Neural crest cell (in vitro differentiated cells): ENCODE measurements around the gene ATG2A. TPM values are rescaled to one million over a fixed set of nuclear protein-coding genes. Genes with fewer than 3 reads are reported as not detected.

Source experiments
- DNase-seq: peaks from one replicate; pipeline ENCODE4 v3.0.0; 2021; ENCODE audit warnings: low read depth, mixed read lengths, low spot score
- H3K27ac Mint-ChIP-seq: one replicate; pipeline ENCODE4 v1.8.0; 2021; ENCODE audit warnings: mild to moderate bottlenecking, mixed read lengths; ENCODE audit not compliant: unreplicated experiment
- H3K27me3 Mint-ChIP-seq: 2 replicates; pipeline ENCODE4 v1.8.0; 2021; ENCODE audit warnings: low read depth, mild to moderate bottlenecking, mixed read lengths
- H3K36me3 Mint-ChIP-seq: 2 replicates; pipeline ENCODE4 v1.8.0; 2021; ENCODE audit warnings: low read depth, mild to moderate bottlenecking, mixed read lengths
- H3K4me1 Mint-ChIP-seq: 2 replicates; pipeline ENCODE4 v1.8.0; 2021; ENCODE audit warnings: mixed read lengths
- H3K4me3 Mint-ChIP-seq: one replicate; pipeline ENCODE4 v1.8.0; 2021; ENCODE audit warnings: mild to moderate bottlenecking, mixed read lengths
- H3K9me3 Mint-ChIP-seq: 2 replicates; pipeline ENCODE4 v1.8.0; 2021; ENCODE audit warnings: mixed read lengths
- total RNA-seq: library from RNA; stranded (reverse); gene quantifications from 2 replicates; pipeline ENCODE4 v1.2.1, GENCODE V29; 2021
- TF ChIP-seq, protein P1 (sequence below): fragments of 200-600 bp; sonication (generic); conservative IDR thresholded peaks from 2 replicates; pipeline ENCODE4 v1.5.0; 2021; ENCODE audit warnings: antibody characterized with exemption, mild to moderate bottlenecking

ATG2A gene
- total RNA-seq, 1 donor from 2014 or later = 24.8 TPM

DNA sequence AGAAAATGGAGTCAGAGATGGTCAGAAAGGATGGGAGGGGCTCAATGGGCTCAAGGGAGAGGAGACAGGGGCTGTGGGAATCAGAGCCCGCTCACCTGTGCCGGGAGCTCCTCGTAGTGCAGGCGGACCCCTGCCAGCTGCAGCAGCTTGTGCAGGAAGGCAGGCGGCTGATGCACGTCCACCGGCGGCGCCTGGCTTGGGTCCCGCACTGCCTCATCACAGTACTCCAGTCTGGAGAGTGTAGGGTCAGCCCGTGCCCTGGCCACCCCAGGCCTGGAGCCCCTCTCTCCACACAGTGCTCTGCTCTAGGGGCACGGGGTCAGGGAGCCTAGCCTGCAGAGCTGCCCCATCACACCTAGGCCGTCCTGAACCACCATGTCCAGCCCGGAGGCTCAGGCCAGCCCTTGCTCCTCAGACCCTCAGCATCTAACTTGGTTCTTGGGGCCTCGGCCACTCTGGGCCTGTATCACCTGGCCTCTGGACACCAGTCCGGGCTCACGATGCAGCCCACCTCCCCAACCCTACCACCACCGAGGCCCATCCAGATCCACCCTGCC is 3.8 kb downstream of the ATG2A start:
- Mint-ChIP-seq H3K4me1 (peaks cover 24% of the 10 kb centered on the region), H3K4me3 (no peak overlapping the region), H3K27ac (no peak overlapping the region), H3K36me3 (no peaks in the 10 kb centered on the region), H3K9me3 (no peaks in the 10 kb centered on the region), H3K27me3 (no peaks in the 10 kb centered on the region)
- TF ChIP-seq, protein P1, sequence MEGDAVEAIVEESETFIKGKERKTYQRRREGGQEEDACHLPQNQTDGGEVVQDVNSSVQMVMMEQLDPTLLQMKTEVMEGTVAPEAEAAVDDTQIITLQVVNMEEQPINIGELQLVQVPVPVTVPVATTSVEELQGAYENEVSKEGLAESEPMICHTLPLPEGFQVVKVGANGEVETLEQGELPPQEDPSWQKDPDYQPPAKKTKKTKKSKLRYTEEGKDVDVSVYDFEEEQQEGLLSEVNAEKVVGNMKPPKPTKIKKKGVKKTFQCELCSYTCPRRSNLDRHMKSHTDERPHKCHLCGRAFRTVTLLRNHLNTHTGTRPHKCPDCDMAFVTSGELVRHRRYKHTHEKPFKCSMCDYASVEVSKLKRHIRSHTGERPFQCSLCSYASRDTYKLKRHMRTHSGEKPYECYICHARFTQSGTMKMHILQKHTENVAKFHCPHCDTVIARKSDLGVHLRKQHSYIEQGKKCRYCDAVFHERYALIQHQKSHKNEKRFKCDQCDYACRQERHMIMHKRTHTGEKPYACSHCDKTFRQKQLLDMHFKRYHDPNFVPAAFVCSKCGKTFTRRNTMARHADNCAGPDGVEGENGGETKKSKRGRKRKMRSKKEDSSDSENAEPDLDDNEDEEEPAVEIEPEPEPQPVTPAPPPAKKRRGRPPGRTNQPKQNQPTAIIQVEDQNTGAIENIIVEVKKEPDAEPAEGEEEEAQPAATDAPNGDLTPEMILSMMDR = no peak
- no peak for DNase-seq

DNA sequence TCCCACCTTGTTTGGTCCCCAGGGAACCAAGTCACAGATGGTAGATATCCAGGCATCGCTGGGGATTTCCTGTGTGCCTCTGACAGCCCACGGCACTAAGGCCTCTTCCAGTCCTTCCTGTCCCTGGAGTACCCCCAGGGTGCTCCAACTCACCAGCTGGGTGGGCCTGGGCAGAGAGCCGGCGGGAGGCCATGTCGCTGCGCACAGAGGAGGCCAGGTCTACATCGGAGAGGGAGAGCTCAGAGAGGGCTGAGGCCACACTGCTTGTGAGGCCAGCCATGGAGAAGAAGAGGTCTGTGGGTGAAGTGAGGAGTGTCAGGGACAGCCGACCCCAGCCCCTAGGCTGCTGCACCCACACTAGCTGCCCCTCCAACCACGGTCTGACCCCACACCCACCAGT is 5.3 kb downstream of the ATG2A start:
- no peak for DNase-seq
- H3K9me3 Mint-ChIP-seq = no peaks in the 10 kb centered on the region
- peak overlapping the region; percentile 59 for H3K4me3 Mint-ChIP-seq
- H3K27ac Mint-ChIP-seq = no peak overlapping the region
- TF ChIP-seq, protein P1 = no peak
- peaks cover 10% of the 10 kb centered on the region for H3K4me1 Mint-ChIP-seq
- no peaks in the 10 kb centered on the region for H3K36me3 Mint-ChIP-seq
- no peaks in the 10 kb centered on the region for H3K27me3 Mint-ChIP-seq

DNA sequence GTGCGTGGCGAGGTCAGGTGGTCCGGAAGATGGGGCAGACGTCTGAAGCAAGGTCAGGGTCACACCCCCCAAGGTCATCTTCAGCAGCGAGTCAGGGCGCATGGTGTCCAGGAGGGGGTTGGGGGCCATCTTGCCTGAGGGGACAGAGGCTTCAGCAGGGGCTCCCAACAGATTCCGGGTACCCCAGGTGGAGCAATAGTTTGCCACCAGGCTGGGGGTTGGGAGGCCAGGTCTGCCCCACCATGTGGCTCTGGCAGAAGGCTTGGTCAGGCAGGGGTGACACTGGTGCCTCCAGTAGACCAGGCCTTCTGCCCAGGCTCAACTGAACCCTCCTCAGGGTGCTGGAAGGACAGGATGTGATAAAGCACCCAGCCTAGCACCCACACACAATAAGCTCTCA is 5.9 kb downstream of the ATG2A start:
- no peak for DNase-seq
- H3K27ac Mint-ChIP-seq = no peak overlapping the region
- no peaks in the 10 kb centered on the region for H3K9me3 Mint-ChIP-seq
- H3K4me3 Mint-ChIP-seq = no peak overlapping the region
- H3K4me1 Mint-ChIP-seq = peaks cover 4% of the 10 kb centered on the region
- no peaks in the 10 kb centered on the region for H3K27me3 Mint-ChIP-seq
- TF ChIP-seq, protein P1 = no peak
- H3K36me3 Mint-ChIP-seq = no peaks in the 10 kb centered on the region

- no peak overlapping the region for H3K27ac Mint-ChIP-seq
- TF ChIP-seq, protein P1 = no peak
- H3K9me3 Mint-ChIP-seq = no peaks in the 10 kb centered on the region
- no peaks in the 10 kb centered on the region for H3K36me3 Mint-ChIP-seq
- no peaks in the 10 kb centered on the region for H3K27me3 Mint-ChIP-seq
- no peak overlapping the region for H3K4me3 Mint-ChIP-seq
- no peak for DNase-seq
- no peaks in the 10 kb centered on the region for H3K4me1 Mint-ChIP-seq
These were observed 6.4 kb downstream of the ATG2A start for GRCh38 chr11:64910451-64911093.

GRCh38 chr11:64909653-64910343 is 7.2 kb downstream of the ATG2A start:
- H3K36me3 Mint-ChIP-seq = no peaks in the 10 kb centered on the region
- no peaks in the 10 kb centered on the region for H3K27me3 Mint-ChIP-seq
- TF ChIP-seq, protein P1 = no peak

More at GRCh38 chr11:64909653-64910343, 7.2 kb downstream of the ATG2A start:
- H3K4me3 Mint-ChIP-seq = no peak overlapping the region
- H3K27ac Mint-ChIP-seq = no peak overlapping the region
- H3K9me3 Mint-ChIP-seq = no peaks in the 10 kb centered on the region
- no peaks in the 10 kb centered on the region for H3K4me1 Mint-ChIP-seq
- no peak for DNase-seq
